Activated CD4-positive, alpha-beta T cell treated with anti-CD3 and anti-CD28 coated beads, Interleukin-2, amount 50 U/mL, for 48 hours (primary cell): ENCODE data around the gene ACTG1.

ENCODE experiments used
- DNase-seq, 2 experiments: peaks; one replicate each; pipeline ENCODE4 v3.0.0-alpha.2; 2020

Gene ACTG1

DNA sequence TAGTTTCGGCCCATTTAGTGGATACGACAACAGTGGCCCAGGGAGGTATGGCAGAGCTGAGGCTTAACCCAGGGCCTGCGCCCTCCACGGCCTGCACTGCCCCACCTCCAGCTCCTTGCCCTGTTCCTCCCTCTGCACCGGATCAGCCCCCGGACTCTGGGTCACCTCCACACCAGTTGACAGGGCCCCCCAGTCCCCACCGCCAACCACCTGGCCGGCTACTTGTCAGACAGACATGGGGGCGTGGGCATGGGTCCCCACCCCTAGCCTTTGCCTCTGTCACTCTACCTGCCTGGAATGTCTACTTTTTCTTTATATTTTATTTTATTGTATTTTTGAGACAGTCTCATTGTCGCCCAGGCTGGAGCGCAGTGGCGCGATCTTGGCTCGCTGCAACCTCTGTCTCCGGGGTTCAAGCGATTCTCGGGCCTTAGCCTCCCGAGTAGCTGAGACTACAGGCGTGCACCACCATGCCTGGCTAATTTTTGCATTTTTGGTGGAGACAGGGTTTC lies 3.0 kb upstream of the ACTG1 start:
- DNase-seq: no peak

GRCh38 chr17:81514739-81515529 lies 2.3 kb upstream of the ACTG1 start:
- DNase-seq: peak; percentile 75 to 79

GRCh38 chr17:81514489-81514738 lies 1.8 kb upstream of the ACTG1 start:
- no peak for DNase-seq

DNA sequence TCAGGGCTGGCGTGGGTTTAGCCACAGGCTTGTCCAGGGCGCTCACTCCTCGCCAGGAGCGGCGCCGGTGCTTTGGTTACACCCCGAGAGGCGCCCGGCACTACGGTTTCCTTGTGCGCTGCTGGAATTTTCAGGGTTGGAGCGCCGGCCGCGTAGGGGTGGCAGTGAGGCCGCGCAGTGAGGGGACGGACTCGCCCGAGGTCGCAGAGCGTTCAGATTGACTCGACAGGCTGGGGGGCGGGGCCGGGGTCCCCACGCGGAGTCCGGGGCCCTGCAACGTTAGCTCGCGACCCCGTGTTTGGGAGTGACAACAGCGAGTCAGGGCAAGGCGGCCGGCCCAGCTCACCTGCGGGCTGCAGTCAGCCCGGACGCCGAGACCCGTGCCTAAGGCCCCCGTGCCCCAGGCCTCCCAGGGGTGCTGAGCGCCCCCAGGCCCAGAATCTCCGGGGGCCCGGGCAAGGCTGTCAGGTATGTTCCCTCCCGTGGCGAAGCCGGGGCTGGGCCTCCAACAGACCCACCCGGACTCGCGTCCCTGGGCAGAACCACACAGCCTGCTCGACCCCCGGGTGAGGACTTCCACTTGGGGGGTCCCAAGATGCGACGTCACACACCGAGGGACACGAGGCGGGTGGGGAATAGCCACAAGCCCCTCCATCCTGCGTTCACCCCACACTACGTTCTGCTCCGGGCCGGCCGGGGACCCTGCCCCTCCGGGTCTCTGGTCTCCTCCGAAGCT lies 1.3 kb upstream of the ACTG1 start:
- DNase-seq: peak; percentile 60 to 68

DNA sequence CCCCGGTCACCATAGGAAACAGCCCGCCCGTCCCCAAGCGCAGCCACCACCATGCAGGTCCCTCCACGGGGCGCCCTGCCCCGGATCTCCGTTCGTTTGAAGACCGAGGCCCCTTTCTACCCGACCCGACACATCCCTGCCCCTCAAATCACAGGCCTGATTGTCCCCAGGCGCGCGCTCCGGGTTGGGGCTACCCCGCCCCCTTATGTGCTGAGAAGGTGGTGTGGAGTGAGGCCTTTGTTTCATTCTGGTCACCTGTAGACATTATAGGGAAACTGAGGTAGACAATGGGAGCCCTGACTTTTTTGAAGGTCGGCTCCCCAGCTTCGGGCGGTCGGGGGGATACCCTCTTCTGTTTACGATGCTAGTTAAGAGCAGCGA lies 763 bp upstream of the ACTG1 start:
- peak; percentile 72 to 76 for DNase-seq

GRCh38 chr17:81511804-81512561 lies 616 bp downstream of the ACTG1 start:
- DNase-seq: peak; percentile 42 to 54

DNA sequence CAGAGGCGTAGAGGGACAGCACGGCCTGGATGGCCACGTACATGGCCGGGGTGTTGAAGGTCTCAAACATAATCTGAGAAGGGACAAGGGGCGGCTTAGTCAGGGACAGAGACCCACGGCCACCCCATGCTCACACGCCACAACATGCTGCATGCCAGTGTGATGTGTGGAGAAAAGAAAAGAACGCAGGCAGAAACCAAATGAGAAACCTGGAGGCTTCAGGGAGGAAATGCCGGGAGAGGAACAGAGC lies 1.1 kb downstream of the ACTG1 start:
- no peak for DNase-seq

GRCh38 chr17:81510785-81511553 lies 1.6 kb downstream of the ACTG1 start:
- DNase-seq: peak; percentile 38 to 46

DNA sequence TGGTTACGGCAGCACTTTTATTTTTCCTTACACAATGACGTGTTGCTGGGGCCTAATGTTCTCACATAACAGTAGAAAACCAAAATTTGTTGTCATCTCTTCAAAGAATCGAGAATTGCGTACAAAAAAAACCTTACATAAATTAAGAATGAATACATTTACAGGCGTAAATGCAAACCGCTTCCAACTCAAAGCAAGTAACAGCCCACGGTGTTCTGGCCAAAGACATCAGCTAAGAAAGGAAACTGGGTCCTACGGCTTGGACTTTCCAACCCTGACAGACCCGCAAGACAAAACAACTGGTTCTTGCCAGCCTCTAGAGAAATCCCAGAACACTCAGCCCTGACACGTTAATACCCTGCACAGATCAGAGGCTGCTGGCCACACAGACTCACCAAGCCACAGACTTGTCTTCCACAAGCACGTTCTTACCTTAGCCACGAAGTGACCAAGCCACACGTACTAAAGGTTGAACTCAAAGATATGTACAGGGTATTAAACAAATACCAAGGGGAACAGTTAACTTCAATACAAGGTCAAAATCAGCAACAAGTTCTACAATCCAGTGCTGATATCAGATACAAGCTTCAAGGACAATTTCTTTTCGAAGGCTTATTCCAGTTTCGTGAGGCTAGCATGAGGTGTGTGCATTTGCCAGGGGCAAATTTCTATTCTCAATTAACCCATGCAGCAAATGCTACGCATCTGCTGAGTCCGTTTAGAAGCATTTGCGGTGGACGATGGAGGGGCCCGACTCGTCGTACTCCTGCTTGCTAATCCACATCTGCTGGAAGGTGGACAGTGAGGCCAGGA lies 2.4 kb downstream of the ACTG1 start:
- DNase-seq: peak in 1 of 2 experiments; percentile 34

DNA sequence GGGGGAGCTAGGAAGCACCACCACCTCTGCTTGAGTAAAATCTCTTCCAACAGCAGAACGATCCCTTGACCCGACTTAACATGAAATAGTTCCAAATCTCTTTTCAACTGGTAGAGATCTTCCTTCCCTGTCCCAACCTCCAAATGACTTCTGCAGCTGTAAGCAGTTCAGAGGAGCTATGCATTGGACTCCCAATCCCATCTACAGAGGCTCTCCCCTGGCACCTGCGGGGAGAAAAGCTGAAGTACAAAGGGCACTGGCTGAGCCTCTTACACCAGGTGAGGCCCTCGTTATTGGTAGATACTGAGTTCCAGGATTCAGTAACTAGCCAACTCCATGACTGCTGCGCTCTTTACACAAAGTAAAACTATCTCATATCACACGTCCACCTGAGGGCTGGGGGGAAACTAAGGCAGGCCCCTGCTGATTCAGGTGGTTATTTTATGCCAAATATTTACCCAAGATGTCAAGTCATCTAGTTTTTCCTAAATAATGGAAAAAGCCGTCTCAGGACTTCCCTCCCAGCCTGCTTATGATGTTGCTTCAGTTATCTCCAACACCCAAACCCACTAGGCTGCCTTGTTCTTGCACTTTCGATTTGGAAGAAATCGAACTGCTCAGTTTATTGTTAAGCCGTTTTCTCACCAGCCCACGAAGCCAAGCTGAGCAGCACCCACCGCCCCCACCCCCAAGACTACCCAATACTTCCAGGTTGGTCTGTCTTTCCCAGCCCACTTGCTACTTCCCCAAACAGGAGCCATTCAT lies 3.2 kb downstream of the ACTG1 start:
- DNase-seq: peak; percentile 37 to 46

DNA sequence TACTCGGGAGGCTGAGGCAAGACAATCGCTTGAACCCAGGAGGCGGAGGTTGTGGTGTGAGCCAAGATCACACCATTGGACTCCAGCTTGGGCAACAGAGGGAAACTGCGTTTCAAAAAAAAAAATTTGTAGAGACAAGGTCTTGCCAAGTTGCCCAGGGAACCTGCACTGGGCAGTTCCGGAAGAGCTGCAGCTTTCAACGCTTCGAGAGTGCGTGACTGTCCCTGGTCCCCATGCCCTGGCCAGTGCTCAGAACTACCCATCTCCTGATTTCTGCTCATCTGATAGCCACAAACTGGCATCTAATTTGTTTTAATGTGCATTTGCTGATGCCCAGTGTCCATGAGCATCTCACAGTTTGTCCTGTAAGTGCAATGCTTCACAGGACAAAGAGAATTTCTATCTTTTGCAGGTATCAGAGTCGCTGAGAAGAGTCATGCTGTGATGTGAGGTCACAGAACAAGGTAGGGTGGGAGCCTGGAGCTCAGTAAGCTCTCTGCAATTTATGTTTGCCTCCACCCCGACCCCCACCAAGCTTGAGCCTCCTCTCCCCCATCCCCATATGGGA lies 3.9 kb downstream of the ACTG1 start:
- DNase-seq: peak in 1 of 2 experiments; percentile 42

GRCh38 chr17:81503619-81504018 lies 9.0 kb downstream of the ACTG1 start:
- no peak for DNase-seq

GRCh38 chr17:81502471-81503017 lies 10.1 kb downstream of the ACTG1 start:
- no peak for DNase-seq

- DNase-seq: no peak
Measured at GRCh38 chr17:81500047-81500446, 12.6 kb downstream of the ACTG1 start.

DNA sequence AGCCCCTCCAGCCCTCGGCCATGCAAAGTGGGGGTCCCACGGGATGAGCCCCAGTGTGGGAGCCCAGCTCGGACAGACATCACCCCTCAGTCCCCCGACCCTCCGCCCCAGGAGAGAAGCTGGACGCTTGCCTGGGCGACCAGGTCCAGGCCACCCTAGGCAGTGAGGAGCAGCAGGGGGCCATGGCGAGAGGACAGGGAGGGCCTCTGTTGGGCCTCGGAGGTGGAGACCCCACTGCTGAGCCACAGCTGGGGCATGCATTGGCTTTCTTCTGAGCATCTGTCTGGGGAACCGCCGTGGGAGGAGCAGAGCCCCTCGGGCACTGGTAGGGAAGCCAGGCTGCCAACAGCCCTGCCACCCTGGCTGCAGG lies 13.0 kb downstream of the ACTG1 start:
- no peak for DNase-seq

DNA sequence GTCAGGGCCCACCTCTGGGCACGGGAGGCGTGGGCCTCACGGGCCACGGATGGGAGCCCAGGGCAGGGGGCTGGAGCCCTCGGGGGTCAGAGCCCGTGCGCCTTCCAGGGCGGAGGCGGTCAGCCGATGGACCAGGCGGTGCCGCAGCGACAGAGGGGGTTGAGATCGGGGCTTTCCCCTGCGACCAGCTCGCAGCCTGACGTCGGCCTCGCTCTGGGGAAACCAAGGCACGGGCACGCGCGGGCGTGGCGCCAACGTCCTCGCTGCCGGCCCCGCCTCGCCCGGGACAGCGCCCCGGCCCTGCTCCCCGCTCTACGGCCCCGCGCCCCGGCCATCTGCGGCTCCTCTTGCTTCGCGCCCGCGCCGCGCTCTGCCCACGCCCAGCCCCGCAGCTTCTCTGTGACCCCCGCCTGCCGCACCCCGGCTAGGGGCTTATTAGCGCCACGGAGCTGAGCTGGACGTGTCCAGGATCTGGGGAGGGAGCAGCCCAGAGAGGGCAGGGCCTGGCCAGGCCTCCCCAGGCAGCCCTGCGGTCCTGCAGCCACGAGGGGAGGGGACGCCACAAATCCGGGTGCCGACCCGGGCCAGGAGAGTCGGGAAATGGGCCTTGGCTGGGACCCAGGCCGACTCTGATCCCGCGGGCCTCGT lies 13.5 kb downstream of the ACTG1 start:
- no peak for DNase-seq

DNA sequence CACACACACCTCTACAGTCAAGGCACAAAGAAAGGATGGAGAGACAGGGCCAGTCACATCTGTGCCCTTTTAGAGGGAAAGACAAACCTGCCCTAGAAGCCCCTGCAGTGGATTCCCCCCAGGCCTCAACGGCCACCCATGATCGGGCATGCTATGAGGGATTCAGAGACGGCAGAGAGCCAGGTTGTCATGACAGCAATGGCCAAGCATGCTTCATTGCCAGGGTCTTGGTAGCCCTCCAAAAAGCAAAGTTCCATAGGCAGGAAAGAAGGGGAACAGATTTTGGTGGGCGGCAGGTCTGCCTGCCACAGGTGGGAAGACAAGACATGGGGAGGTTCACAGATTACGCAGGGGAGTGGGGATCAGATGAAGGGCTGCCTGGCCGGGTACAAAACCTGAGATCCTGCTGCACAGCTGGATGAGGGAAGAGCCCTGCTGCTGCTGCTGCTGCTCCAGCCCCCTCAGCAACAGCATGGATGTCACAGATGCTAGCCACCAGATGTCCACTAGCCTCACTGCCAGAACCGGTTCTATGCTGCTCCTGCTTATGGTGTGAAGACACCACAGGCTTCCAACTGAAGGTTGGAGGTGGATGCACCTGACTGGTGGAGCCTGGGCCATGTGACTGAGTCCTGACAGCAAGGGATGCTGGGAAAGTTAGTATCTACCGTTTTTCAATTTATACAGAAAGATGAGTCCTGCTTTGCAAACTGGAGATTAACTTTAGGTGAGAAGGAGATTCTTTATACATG lies 17.8 kb downstream of the ACTG1 start:
- no peak for DNase-seq

- no peak for DNase-seq
Measured at GRCh38 chr17:81493198-81494038, 19.2 kb downstream of the ACTG1 start.

DNA sequence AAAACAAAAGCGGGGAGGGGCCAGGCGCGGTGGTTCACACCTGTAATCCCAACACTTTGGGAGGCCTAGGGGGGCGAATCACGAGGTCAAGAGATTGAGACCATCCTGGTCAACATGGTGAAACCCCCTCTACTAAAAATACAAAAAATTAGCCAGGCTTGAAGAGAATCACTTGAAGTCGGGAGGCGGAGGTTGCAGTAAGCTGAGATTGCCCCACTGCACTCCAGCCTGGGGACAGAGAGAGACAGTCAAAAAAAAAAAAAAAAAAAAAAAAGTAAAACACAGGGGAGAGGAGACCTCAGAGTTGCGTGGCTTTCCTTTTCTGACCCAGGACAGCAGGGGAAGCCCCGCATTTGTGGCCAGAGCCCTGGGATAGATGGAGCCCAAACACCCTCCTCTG lies 19.9 kb downstream of the ACTG1 start:
- no peak for DNase-seq
